ENCODE results near the gene RASSF6. TPM values are rescaled to one million over a fixed set of nuclear protein-coding genes. Genes with fewer than 3 reads are reported as not detected.
"Not testable (repeated sequence)": the region's sequence is repeated elsewhere in the genome, so short reads cannot be mapped to it uniquely, and the experiment has no call there.

The RASSF6 gene
- total RNA-seq, 1 experiment from 2014 or later = 2.4 TPM

- Histone ChIP-seq H3K4me3 (ENCODE audit: low read depth, low read length) (no peak overlapping the region), H3K36me3 (ENCODE audit: control insufficient read depth, insufficient read depth, low read length) (no peaks in the 10 kb centered on the region; the same call in 1 of the 2 replicates), H3K4me1 (peaks cover 32% of the 10 kb centered on the region), H3K27me3 (replicated peaks; ENCODE audit: control insufficient read depth, insufficient read depth, low read length) (no peaks in the 10 kb centered on the region), H3K9me3 (no peaks in the 10 kb centered on the region)
- ChIA-PET CTCF (no interaction called here), POLR2A (no interaction called here)
- no peak for DNase-seq
- Mint-ChIP-seq H3K27me3 (ENCODE audit: insufficient read depth, unreplicated experiment) (no peaks in the 10 kb centered on the region), H3K4me1 (ENCODE audit: low read depth, unreplicated experiment) (peaks cover 26% of the 10 kb centered on the region), H3K36me3 (ENCODE audit: insufficient read depth, unreplicated experiment) (no peaks in the 10 kb centered on the region), H3K27ac (ENCODE audit: unreplicated experiment) (no peak overlapping the region), H3K9me3 (ENCODE audit: unreplicated experiment) (no peaks in the 10 kb centered on the region), H3K4me3 (ENCODE audit: unreplicated experiment) (no peak overlapping the region)
- TF ChIP-seq, protein P1, sequence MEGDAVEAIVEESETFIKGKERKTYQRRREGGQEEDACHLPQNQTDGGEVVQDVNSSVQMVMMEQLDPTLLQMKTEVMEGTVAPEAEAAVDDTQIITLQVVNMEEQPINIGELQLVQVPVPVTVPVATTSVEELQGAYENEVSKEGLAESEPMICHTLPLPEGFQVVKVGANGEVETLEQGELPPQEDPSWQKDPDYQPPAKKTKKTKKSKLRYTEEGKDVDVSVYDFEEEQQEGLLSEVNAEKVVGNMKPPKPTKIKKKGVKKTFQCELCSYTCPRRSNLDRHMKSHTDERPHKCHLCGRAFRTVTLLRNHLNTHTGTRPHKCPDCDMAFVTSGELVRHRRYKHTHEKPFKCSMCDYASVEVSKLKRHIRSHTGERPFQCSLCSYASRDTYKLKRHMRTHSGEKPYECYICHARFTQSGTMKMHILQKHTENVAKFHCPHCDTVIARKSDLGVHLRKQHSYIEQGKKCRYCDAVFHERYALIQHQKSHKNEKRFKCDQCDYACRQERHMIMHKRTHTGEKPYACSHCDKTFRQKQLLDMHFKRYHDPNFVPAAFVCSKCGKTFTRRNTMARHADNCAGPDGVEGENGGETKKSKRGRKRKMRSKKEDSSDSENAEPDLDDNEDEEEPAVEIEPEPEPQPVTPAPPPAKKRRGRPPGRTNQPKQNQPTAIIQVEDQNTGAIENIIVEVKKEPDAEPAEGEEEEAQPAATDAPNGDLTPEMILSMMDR (IDR thresholded peaks at IDR 0.05; ENCODE audit: insufficient read depth in 1 of 2, low read depth in 1 of 2, low read length in 1 of 2, severe bottlenecking in 1 of 2, unreplicated experiment in 1 of 2) = no peak
- intact Hi-C loops (cut with micrococcal nuclease; ENCODE audit: unreplicated experiment) = no loop called here
- no TSS peak for BruUV-seq (replicated peaks)
These were observed 22.6 kb downstream of the RASSF6 start for GRCh38 chr4:73597594-73597993.

- H3K36me3 Mint-ChIP-seq (ENCODE audit: insufficient read depth, unreplicated experiment); H3K27me3 ChIP-seq (replicated peaks; ENCODE audit: control insufficient read depth, insufficient read depth, low read length); POLR2A ChIA-PET; H3K4me3 ChIP-seq (ENCODE audit: low read depth, low read length); intact Hi-C loops (cut with micrococcal nuclease; ENCODE audit: unreplicated experiment); DNase-seq; H3K36me3 ChIP-seq (ENCODE audit: control insufficient read depth, insufficient read depth, low read length); H3K9me3 ChIP-seq; BruUV-seq (replicated peaks); H3K9me3 Mint-ChIP-seq (ENCODE audit: unreplicated experiment); H3K27ac Mint-ChIP-seq (ENCODE audit: unreplicated experiment); H3K4me3 Mint-ChIP-seq (ENCODE audit: unreplicated experiment); H3K27me3 Mint-ChIP-seq (ENCODE audit: insufficient read depth, unreplicated experiment): not testable (repeated sequence)
- peaks cover 25% of the 10 kb centered on the region for H3K4me1 Mint-ChIP-seq (ENCODE audit: low read depth, unreplicated experiment)
- CTCF ChIA-PET = interaction anchor here (2.3 kb wide), 1 partner anchor 256 kb away, joined by 6 read pairs; no protein-coding TSS in a partner anchor
- peaks cover 29% of the 10 kb centered on the region for H3K4me1 ChIP-seq
These were observed 23.1 kb downstream of the RASSF6 start for GRCh38 chr4:73597183-73597582.

GRCh38 chr4:73596001-73596400, 24.2 kb downstream of the RASSF6 start:
- H3K4me1 ChIP-seq = peaks cover 28% of the 10 kb centered on the region
- no TSS peak for BruUV-seq (replicated peaks)
- Mint-ChIP-seq H3K36me3 (ENCODE audit: insufficient read depth, unreplicated experiment) (no peaks in the 10 kb centered on the region), H3K9me3 (ENCODE audit: unreplicated experiment) (no peaks in the 10 kb centered on the region), H3K4me1 (ENCODE audit: low read depth, unreplicated experiment) (peaks cover 18% of the 10 kb centered on the region), H3K4me3 (ENCODE audit: unreplicated experiment) (no peak overlapping the region), H3K27ac (ENCODE audit: unreplicated experiment) (no peak overlapping the region), H3K27me3 (ENCODE audit: insufficient read depth, unreplicated experiment) (no peaks in the 10 kb centered on the region)
- POLR2A ChIA-PET = no interaction called here
- DNase-seq = no peak
- no peaks in the 10 kb centered on the region for H3K9me3 ChIP-seq
- TF ChIP-seq, protein P1 (IDR thresholded peaks at IDR 0.05; ENCODE audit: insufficient read depth in 1 of 2, low read depth in 1 of 2, low read length in 1 of 2, severe bottlenecking in 1 of 2, unreplicated experiment in 1 of 2) = no peak
- H3K27me3 ChIP-seq (replicated peaks; ENCODE audit: control insufficient read depth, insufficient read depth, low read length) = no peaks in the 10 kb centered on the region
- no peaks in the 10 kb centered on the region; the same call in 1 of the 2 replicates for H3K36me3 ChIP-seq (ENCODE audit: control insufficient read depth, insufficient read depth, low read length)
- intact Hi-C loops (cut with micrococcal nuclease; ENCODE audit: unreplicated experiment) = no loop called here
- CTCF ChIA-PET = interaction anchor here (2.3 kb wide), 1 partner anchor 255 kb away, joined by 6 read pairs; no protein-coding TSS in a partner anchor
- H3K4me3 ChIP-seq (ENCODE audit: low read depth, low read length) = no peak overlapping the region
